NCI-H82 (cell line): Measurements from ENCODE around the gene PTPRJ.
A peak's percentile ranks its signal among the peaks of the same experiment; 100 is the strongest.

ENCODE experiments used
- DNase-seq: peaks from one replicate; lab custom pipeline; 2025; lab: John Stamatoyannopoulos, UW

PTPRJ gene

DNA sequence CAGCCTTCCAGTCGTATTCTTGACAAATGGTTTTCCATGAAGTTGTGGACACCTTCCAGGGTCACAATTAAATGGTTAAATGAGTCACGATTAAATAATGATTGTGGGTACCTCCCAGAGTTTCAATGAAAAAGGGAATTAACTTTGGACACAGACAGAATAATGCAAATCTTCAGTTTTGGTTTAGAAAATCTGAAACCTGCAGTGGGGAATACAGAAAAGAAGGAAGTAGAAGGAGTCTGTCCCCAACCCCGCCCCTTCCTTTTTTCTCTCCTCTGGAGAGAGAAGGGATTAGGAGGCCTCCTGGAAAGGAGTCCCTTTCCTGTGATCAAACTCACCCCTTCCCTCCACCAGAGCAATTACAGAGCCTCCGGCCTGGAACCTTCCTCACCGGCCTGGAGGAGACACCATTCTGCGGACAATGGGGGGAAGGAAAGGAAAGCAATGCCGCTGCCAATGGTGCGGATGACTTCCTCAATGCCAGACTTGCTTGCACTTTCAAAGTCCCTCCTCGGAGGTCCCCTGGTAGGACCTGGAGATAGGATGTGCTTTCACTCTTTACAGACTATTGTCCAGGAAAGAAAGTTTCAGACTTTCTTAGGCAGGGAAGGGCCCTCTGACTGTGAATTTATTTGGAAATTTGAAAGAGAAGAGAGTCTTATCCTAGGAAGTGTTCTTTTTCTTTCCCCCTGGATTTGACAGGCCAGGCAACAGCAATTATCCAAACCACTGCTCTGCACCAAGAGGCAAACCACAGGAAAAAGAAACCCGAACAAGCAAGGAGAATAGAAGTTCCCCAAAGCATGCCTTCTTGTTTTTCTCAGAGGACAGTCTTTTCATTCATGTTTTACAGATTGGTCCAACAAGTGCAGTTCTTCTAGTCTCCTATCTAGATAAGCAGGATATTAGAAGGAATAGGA is 86.8 kb downstream of the PTPRJ start:
- peak; percentile 13 for DNase-seq

- no peak for DNase-seq
Measured at GRCh38 chr11:48073031-48073861, 92.9 kb downstream of the PTPRJ start.

DNA sequence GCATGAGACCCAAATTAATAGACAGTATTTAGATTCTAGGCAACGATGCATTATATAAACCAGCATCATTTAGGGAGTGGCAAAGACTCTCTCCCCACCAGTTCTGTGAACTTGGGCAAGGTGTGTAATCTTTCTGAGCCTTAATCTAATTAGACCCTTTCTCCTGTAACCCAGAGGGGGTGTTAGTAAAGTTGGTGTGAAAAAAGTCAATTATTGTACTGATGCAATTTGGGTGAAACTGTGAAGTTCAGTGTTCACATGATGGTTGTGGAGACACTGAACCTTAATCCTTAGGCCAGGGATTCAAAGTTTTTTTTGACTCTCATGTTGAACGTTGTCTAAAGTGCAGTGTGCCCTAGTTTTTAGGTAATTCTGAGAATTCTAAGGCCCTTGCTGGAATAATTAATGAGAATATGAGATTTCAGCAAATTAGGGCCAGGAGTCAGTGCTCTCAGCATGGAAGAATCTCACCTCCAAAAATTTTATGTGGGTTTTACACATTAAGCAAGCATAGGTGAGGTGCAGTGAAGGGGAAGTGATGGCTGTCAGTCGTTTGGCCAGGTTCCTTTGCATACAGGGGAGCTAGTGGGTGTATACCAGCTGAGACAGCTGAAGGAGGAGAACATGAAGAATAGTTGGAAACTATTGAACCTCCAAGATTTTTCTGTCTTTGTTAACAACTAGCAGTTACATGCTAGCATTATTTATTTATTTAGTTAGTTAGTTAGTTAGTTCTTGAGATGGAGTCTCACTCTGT is 94.2 kb downstream of the PTPRJ start:
- no peak for DNase-seq

- DNase-seq, result no peak
Measured at GRCh38 chr11:48075637-48076036, 95.3 kb downstream of the PTPRJ start.

- DNase-seq, result no peak
Measured at GRCh38 chr11:48077251-48077650, 96.9 kb downstream of the PTPRJ start.

GRCh38 chr11:48078689-48079088 is 98.3 kb downstream of the PTPRJ start:
- DNase-seq, result no peak

GRCh38 chr11:48079596-48079995 is 99.2 kb downstream of the PTPRJ start:
- DNase-seq, result no peak

DNA sequence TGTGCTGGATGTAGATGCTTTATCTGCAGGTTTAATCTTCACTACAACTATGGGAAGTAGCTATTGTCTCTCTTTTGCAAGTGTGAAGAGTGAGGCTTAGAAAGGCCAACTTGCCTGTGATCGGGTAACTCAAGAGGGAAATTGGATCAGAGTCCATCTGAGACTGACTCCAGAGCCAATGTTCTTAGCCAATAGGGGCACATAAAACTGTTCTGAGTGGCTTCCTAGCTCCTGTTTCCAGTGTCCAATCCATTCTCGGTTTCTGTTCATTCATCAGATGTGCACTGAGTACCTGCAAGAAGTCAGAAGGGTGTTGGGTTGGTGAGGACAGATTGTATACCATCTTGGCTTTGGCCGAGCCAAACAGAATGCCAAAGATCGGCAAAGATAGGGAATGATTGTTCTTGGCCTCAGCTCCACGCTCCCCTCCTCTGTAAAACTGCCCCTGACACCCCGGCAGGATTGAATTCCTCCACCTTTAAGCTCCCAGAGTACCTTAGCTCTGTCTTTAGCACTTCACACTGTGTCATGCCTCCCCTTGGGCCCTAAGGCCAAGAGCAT is 100.0 kb downstream of the PTPRJ start:
- DNase-seq, result no peak

GRCh38 chr11:48081151-48082010 is 101.0 kb downstream of the PTPRJ start:
- no peak for DNase-seq

GRCh38 chr11:48082771-48083170 is 102.4 kb downstream of the PTPRJ start:
- no peak for DNase-seq

DNA sequence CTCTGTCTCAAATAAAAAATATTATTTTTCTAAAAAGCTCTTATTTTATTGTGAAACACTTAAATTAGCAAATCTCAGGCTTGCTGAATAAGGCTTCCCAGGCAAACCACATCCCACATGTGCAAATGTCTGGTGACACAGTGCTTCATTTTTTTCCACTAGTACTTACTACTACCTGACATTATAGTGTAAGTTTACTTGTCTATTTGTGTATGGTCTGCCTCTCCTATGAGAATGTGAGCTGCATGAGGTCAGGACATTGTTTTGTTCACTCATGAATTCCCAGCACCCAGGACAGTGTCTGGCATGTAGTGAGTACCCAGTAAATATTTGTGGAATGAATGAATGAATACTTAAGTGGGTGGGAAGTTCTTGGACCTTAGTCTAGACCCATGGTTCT is 103.1 kb downstream of the PTPRJ start:
- DNase-seq, result no peak

GRCh38 chr11:48085688-48086087 is 105.3 kb downstream of the PTPRJ start:
- no peak for DNase-seq

- no peak for DNase-seq
Measured at GRCh38 chr11:48087422-48087821, 107.1 kb downstream of the PTPRJ start.

DNA sequence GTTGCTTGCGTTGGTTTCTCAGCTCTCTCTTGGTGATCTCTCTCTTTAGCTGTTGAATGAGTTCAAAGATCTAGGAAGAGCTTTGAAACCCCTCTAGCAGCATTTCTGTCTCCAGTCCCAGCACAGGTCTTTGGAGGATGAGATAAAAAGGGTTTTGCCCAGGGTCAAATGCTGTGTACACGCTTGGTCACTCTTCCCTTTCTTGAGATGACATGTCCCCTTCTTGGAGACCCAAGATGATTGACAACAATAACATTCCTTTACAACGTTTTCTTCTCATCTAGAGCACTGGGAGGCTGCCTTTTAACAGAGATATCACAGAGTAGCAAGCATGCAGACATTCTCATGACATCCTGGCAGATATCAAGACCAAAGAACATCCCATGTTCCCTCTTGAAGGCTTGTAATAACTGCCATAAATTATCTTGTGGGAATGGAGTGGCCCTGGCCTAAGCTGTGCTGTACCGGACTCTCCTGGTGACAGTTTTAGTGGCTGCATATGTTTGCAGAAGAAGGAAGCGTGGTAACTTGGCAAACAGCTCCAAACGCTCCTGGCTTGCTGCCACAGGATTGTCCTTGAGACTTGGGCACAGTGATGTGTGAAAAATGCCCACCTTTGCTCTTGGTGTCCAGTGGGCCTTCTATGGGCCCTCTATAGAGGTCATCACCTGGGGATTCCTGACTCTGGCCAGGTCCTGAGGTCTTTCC is 107.8 kb downstream of the PTPRJ start:
- no peak for DNase-seq

GRCh38 chr11:48088682-48089050 is 108.3 kb downstream of the PTPRJ start:
- no peak for DNase-seq

GRCh38 chr11:48090174-48090573 is 109.8 kb downstream of the PTPRJ start:
- DNase-seq, result no peak

DNA sequence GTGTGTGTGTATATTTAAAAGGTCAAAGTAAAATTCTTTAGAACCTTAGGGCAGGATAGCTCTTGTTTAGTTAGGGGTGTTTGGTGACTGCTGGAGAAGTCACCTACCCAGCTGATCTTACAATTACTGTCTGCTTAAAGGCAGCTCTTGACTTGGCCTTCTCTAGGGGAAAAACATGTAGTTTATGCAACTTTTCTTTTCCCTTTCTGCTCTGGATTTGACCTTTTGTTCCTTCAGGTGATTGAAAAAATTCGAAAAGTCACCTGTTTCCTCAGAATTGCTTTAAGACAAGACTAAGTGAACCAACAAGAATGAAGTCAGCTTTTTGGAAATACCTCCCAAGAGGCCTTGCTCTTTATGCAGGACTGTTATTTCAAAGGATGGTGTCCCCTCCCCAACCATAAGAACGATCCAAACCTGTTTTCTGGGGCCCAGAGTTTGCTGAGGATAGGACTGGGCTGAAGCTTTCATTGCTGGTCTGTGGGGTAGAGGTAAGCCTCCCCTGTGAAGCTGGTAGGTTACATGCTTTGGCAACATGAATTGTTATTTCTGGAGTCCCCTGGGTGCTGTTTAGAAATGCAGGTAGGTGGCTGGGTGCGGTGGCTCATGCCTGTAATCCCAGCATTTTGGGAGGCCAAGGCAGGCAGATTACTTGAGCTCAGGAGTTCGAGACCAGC is 111.2 kb downstream of the PTPRJ start:
- no peak for DNase-seq

- DNase-seq, result no peak
Measured at GRCh38 chr11:48093323-48093722, 113.0 kb downstream of the PTPRJ start.

GRCh38 chr11:48093795-48094642 is 113.7 kb downstream of the PTPRJ start:
- DNase-seq, result peak; percentile 98
